GM12878 (cell line): ENCODE data around the gene STARD13. TPM values are rescaled to one million over a fixed set of nuclear protein-coding genes. Genes with fewer than 3 reads are reported as not detected.

Experiments
- ATAC-seq: fragments of 200-7000 bp; cut with Tn5 transposase; 3 replicates; pipeline ENCODE4 v1.9.1; 2020; ENCODE audit warnings: mild to moderate bottlenecking, moderate library complexity
- BruUV-seq: library from RNA; stranded (reverse); fragments of 400-500 nt; replicated peaks from 2 replicates; lab custom pipeline; 2021; lab: Mats Ljungman, UMichigan
- CTCF ChIA-PET: fragments of 300-600 bp; sonication (Branson Sonifier 250); formaldehyde crosslinking; extraction: SDS; loops from one replicate; lab custom pipeline; 2021; ENCODE audit warnings: inconsistent platforms; lab: Yijun Ruan, JAX
- POLR2A ChIA-PET: fragments of 350-600 bp; formaldehyde crosslinking; extraction: SDS; loops from one replicate; lab custom pipeline; 2021; ENCODE audit warnings: inconsistent platforms; lab: Charles Lee
- RAD21 ChIA-PET: fragments of 300-600 bp; sonication (Branson Sonifier 250); formaldehyde crosslinking; loops from one replicate; lab custom pipeline; 2023; ENCODE audit warnings: antibody characterized with exemption; ENCODE audit not compliant: unreplicated experiment; lab: Charles Lee
- SMC1A ChIA-PET: fragments of 300-600 bp; sonication (Branson Sonifier 250); formaldehyde crosslinking; loops from one replicate; lab custom pipeline; 2023; ENCODE audit not compliant: unreplicated experiment, uncharacterized antibody; lab: Charles Lee
- DNase-seq: peaks from one replicate; pipeline ENCODE4 v3.0.0-alpha.2; 2011; ENCODE audit warnings: low read depth, low spot score
- FAIRE-seq: peaks from 3 replicates; lab custom pipeline; 2011; peaks lifted over from hg19 to GRCh38; lab: Jason Lieb, UNC
- H2AFZ ChIP-seq: 2 replicates; pipeline ENCODE4 v1.6.0; 2011; ENCODE audit warnings: low read depth, low read length, control low read depth; ENCODE audit not compliant: control insufficient read depth
- H3K27ac ChIP-seq: 2 replicates; pipeline ENCODE4 v1.5.1; 2011; ENCODE audit warnings: control low read depth; ENCODE audit not compliant: control insufficient read depth, insufficient read depth
- H3K27me3 ChIP-seq, 2 experiments: replicated peaks in 1 of 2; 2 replicates each; pipeline versions ENCODE4 v1.6.0 to v1.6.1; 2011; ENCODE audit warnings: low read length in 1 of 2; ENCODE audit not compliant: control insufficient read depth in 2 of 2, insufficient read depth in 2 of 2
- H3K36me3 ChIP-seq, 2 experiments: 2 replicates each; pipeline ENCODE4 v1.5.1; 2011; ENCODE audit warnings: low read length in 1 of 2; ENCODE audit not compliant: control insufficient read depth in 2 of 2, insufficient read depth in 2 of 2
- H3K4me1 ChIP-seq: 2 replicates; pipeline ENCODE4 v1.6.1; 2011; ENCODE audit warnings: mild to moderate bottlenecking, low read length, moderate library complexity, mixed read lengths; ENCODE audit not compliant: control insufficient read depth, insufficient read depth
- H3K4me2 ChIP-seq: 2 replicates; pipeline ENCODE4 v1.6.0; 2011; ENCODE audit warnings: control low read depth; ENCODE audit not compliant: control insufficient read depth, insufficient read depth
- H3K4me3 ChIP-seq: fragments of 200-600 bp; sonication (generic); 2 replicates; pipeline ENCODE4 v1.5.1; 2016
- H3K79me2 ChIP-seq: 2 replicates; pipeline ENCODE4 v1.6.0; 2011; ENCODE audit warnings: low read length; ENCODE audit not compliant: control insufficient read depth, insufficient read depth
- H3K9ac ChIP-seq: 2 replicates; pipeline ENCODE4 v1.8.0; 2011; ENCODE audit warnings: low read length, control low read depth, mixed read lengths; ENCODE audit not compliant: control insufficient read depth, insufficient read depth
- H3K9me3 ChIP-seq: replicated peaks from 3 replicates; pipeline ENCODE4 v1.5.1; 2011; ENCODE audit warnings: mild to moderate bottlenecking, low read length; ENCODE audit not compliant: control insufficient read depth, insufficient read depth
- H4K20me1 ChIP-seq: 2 replicates; pipeline ENCODE4 v1.6.0; 2011; ENCODE audit not compliant: control insufficient read depth, insufficient read depth
- ATF7 ChIP-seq: fragments of 450-650 bp; IDR thresholded peaks from 2 replicates; pipeline ENCODE4 v1.6.1; 2016; ENCODE audit warnings: low read depth, mild to moderate bottlenecking
- POU2F2 ChIP-seq: IDR thresholded peaks from 3 replicates; pipeline ENCODE4 v1.6.1; 2011; ENCODE audit warnings: low read depth, mild to moderate bottlenecking, low read length, borderline replicate concordance
- SMARCA5 ChIP-seq: fragments of 450-650 bp; IDR thresholded peaks from 2 replicates; pipeline ENCODE4 v1.6.1; 2017; ENCODE audit warnings: mild to moderate bottlenecking
- SRF ChIP-seq, 2 experiments: IDR thresholded peaks; 2 replicates each; pipeline ENCODE4 v1.6.1; 2011; ENCODE audit warnings: low read depth in 2 of 2, low read length in 2 of 2, mild to moderate bottlenecking in 1 of 2, moderate library complexity in 1 of 2
- TCF7 ChIP-seq: IDR thresholded peaks from 2 replicates; pipeline ENCODE4 v1.6.1; 2014; ENCODE audit warnings: antibody characterized with exemption, borderline replicate concordance
- WGBS: methylation state at CpG from one replicate; pipeline ENCODE4 v1.1.6; 2016; ENCODE audit warnings: low lambda C conversion rate; ENCODE audit not compliant: insufficient replicate concordance, insufficient coverage; ENCODE audit errors: missing lambda C conversion rate; 5-methylcytosine and 5-hydroxymethylcytosine counted together
- in situ Hi-C: fragments of 300-500 bp; cut with MboI; formaldehyde crosslinking; loops from 9 replicates; pipeline ENCODE4 v1.14.3; 2018; ENCODE audit warnings: mixed read lengths
- intact Hi-C: fragments of 100-400 bp; cut with micrococcal nuclease; formaldehyde crosslinking; loops from one replicate; pipeline ENCODE4 v1.14.2; 2022; ENCODE audit not compliant: unreplicated experiment
- polyA plus RNA-seq, 11 experiments: library from polyadenylated mRNA; depleted of rRNA in 4 of 11; unstranded in 6 of 11; stranded (reverse) in 5 of 11; fragments of >200 nt; fragmentation: Nextera tagmentation in 4 of 11; fragmentation: Illumina TruSeq in 1 of 11; extraction: Ambion mirVana in 4 of 11; extraction: Trizol in 1 of 11; gene quantifications; 1 replicate in 1 of 11; 2 replicates in 10 of 11; pipeline versions ENCODE4 v1.2.1 to v1.2.3, GENCODE V29; 2011 to 2016; ENCODE audit warnings: inconsistent platforms in 2 of 11, missing spikeins in 2 of 11, low read depth in 1 of 11
- total RNA-seq, 4 experiments: library from RNA; depleted of rRNA in 3 of 4; stranded (reverse); fragments of >200 nt in 3 of 4; fragmentation: Illumina TruSeq in 1 of 4; extraction: Trizol in 1 of 4; gene quantifications; 2 replicates each; pipeline versions ENCODE4 v1.2.1 to v1.2.3, GENCODE V29; 2013 to 2021
- TF ChIP-seq, protein P1 (sequence below): IDR thresholded peaks from 2 replicates; pipeline ENCODE4 v1.6.1; 2011; ENCODE audit warnings: mild to moderate bottlenecking, low read depth, low read length, moderate library complexity; ENCODE audit not compliant: insufficient replicate concordance

Gene STARD13
- total and polyA plus RNA-seq, 10 of the 15 experiments (the other 5 are each of a cell fraction or from before 2014, with no cell fraction given): 4.0 to 41.6 (median 10.1) TPM

GRCh38 chr13:33112766-33113165 is 172.8 kb downstream of the STARD13 start:
- Histone ChIP-seq H3K4me2 (no peak overlapping the region), H2AFZ (no peak overlapping the region), H3K27ac (no peak overlapping the region), H3K4me3 (no peak overlapping the region), H3K9ac (no peak overlapping the region), H3K79me2 (peaks cover 3% of the 10 kb centered on the region), H3K36me3 (peaks cover 16 to 26% of the 10 kb centered on the region in 2 experiments), H3K27me3 (no peaks in the 10 kb centered on the region), H3K9me3 (no peaks in the 10 kb centered on the region), H3K4me1 (peaks cover 38% of the 10 kb centered on the region), H4K20me1 (no peaks in the 10 kb centered on the region)
- ATAC-seq (no peak), FAIRE-seq (no peak), DNase-seq (no peak)
- ChIA-PET CTCF (interaction anchor here (0.6 to 4.5 kb wide), 6 partner anchors 13 to 254 kb away, joined by 3 to 31 read pairs (median 5); no protein-coding TSS in a partner anchor), SMC1A (interaction anchor here (1.3 to 7.6 kb wide), 9 partner anchors 10 to 90 kb away, joined by 5 to 95 read pairs (median 34); no protein-coding TSS in a partner anchor), RAD21 (interaction anchor here (1.6 to 6.9 kb wide), 7 partner anchors 22 to 101 kb away, joined by 3 to 80 read pairs (median 7); no protein-coding TSS in a partner anchor), POLR2A (interaction anchor here (0.6 to 7.2 kb wide), 6 partner anchors 10 to 93 kb away, joined by 3 to 62 read pairs (median 7); no protein-coding TSS in a partner anchor)
- no peak for TF ChIP-seq TCF7
- TF ChIP-seq SMARCA5: no peak
- TF ChIP-seq, protein P1, sequence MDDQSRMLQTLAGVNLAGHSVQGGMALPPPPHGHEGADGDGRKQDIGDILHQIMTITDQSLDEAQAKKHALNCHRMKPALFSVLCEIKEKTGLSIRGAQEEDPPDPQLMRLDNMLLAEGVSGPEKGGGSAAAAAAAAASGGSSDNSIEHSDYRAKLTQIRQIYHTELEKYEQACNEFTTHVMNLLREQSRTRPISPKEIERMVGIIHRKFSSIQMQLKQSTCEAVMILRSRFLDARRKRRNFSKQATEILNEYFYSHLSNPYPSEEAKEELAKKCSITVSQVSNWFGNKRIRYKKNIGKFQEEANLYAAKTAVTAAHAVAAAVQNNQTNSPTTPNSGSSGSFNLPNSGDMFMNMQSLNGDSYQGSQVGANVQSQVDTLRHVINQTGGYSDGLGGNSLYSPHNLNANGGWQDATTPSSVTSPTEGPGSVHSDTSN: no peak
- TF ChIP-seq SRF (IDR thresholded peaks at IDR 0.05; ENCODE audit: low read depth in 2 of 2, low read length in 2 of 2): no peak
- no peak for TF ChIP-seq ATF7
- TF ChIP-seq POU2F2: no peak
- in situ Hi-C loops (no loop called here), intact Hi-C loops (no loop called here)
- BruUV-seq: no TSS peak
- WGBS: 93% methylated on average over 12 of the region's 12 CpGs
